HFF-Myc (cell line): ENCODE measurements around the gene DVL3.
A peak's percentile ranks its signal among the peaks of the same experiment; 100 is the strongest.

ENCODE experiments used
- DNase-seq: peaks from one replicate; pipeline ENCODE4 v3.0.0-alpha.2; 2011; ENCODE audit warnings: low read depth; ENCODE audit errors: extremely low read depth
- H3K4me3 ChIP-seq: replicated peaks from 2 replicates; pipeline ENCODE4 v1.5.1; 2011; ENCODE audit warnings: low read depth, mild to moderate bottlenecking, control low read depth, low read length
- TF ChIP-seq, protein P1 (sequence below): IDR thresholded peaks from 2 replicates; pipeline ENCODE4 v1.5.1; 2012; ENCODE audit warnings: mild to moderate bottlenecking, low read depth, low read length, control low read depth; ENCODE audit errors: missing control alignments

The DVL3 gene

DNA sequence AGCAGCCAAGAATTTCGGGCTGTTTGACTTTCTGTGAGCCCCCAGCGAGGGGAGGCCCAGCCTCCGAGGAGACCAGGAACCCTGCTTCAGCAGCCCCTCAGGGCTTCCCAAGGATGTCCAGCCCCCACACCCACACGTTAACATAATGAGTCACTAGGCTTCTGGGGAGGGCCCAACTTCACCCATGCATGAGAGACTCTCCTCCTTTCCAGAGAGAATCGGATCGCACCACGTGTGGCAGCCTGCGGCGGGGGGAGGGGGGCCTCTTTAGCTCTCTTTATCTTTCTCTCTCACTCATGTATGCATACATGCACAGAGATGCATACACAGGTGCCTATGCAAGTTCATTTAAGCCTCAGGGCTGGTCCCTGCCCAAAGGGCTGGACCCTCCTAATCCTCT lies 16.4 kb downstream of the DVL3 start:
- TF ChIP-seq, protein P1, sequence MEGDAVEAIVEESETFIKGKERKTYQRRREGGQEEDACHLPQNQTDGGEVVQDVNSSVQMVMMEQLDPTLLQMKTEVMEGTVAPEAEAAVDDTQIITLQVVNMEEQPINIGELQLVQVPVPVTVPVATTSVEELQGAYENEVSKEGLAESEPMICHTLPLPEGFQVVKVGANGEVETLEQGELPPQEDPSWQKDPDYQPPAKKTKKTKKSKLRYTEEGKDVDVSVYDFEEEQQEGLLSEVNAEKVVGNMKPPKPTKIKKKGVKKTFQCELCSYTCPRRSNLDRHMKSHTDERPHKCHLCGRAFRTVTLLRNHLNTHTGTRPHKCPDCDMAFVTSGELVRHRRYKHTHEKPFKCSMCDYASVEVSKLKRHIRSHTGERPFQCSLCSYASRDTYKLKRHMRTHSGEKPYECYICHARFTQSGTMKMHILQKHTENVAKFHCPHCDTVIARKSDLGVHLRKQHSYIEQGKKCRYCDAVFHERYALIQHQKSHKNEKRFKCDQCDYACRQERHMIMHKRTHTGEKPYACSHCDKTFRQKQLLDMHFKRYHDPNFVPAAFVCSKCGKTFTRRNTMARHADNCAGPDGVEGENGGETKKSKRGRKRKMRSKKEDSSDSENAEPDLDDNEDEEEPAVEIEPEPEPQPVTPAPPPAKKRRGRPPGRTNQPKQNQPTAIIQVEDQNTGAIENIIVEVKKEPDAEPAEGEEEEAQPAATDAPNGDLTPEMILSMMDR: no peak
- no peak overlapping the region for H3K4me3 ChIP-seq
- no peak for DNase-seq

DNA sequence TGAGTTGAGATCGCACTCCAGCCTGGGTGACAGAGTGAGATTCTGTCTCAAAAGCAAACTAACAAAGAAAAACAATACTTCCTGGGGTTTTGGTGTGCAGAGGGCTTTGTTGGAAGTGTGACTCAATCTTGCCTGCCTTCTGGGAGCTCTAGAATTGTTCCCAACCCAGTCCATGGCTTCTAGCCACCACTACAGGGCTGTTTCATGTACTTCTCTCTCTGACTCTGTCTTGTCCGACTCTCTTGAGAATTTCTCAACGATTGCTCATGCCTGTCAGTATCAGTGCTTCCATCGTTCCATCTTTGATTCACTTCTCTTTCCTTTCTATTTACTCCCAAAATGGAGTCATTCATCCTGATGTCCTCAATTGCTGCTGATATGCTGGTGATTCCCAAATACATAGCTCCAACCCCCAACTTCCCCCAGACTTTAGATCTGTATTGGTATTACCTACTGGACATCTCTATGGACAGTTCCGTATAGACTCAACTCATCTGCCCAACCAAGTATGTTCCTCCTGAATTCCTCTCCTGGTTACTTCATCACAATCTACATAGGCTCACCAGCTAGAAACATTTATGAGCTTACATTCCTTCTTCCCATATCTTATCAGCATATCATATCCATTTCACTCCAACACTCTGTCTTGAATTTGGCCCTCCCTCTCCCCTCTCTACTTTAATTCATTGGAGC lies 17.6 kb downstream of the DVL3 start:
- no peak for DNase-seq
- TF ChIP-seq, protein P1: no peak
- H3K4me3 ChIP-seq: no peak overlapping the region

DNA sequence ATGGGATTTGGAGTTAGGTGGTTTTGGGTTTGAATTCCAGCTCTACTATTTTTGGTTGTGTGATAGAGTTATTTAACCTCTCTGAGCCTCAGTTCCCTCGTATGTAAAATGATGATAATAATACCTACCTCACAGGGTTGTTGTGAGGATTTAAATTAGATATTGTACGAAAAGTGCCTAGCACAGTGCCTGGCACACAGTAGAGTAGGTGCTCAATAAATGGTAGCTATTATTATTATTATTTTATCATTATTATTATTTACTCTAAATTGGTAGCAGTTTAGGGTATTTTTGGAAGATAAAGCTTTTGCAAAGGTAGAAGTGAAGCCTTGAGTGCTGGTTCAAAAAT lies 18.2 kb downstream of the DVL3 start:
- TF ChIP-seq, protein P1: no peak
- no peak for DNase-seq
- H3K4me3 ChIP-seq: no peak overlapping the region

DNA sequence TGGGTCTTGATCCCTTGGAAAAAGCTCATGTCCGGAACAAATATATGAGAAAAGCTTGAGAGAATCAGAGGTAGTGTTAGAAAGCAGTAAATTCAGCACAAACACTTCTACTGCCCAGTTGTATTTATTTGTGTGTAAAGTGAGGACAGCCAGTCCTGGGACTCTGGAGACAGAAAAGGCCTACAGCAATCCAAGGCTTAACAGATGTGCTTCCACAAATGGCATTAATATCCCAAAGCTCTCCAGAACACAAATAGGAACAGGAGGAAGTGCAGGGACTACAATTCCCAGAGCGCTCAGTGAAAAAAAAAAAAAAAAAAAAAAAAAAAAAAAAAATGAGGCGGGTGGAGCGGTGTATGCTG lies 19.1 kb downstream of the DVL3 start:
- TF ChIP-seq, protein P1: no peak
- no peak overlapping the region for H3K4me3 ChIP-seq
- DNase-seq: no peak

DNA sequence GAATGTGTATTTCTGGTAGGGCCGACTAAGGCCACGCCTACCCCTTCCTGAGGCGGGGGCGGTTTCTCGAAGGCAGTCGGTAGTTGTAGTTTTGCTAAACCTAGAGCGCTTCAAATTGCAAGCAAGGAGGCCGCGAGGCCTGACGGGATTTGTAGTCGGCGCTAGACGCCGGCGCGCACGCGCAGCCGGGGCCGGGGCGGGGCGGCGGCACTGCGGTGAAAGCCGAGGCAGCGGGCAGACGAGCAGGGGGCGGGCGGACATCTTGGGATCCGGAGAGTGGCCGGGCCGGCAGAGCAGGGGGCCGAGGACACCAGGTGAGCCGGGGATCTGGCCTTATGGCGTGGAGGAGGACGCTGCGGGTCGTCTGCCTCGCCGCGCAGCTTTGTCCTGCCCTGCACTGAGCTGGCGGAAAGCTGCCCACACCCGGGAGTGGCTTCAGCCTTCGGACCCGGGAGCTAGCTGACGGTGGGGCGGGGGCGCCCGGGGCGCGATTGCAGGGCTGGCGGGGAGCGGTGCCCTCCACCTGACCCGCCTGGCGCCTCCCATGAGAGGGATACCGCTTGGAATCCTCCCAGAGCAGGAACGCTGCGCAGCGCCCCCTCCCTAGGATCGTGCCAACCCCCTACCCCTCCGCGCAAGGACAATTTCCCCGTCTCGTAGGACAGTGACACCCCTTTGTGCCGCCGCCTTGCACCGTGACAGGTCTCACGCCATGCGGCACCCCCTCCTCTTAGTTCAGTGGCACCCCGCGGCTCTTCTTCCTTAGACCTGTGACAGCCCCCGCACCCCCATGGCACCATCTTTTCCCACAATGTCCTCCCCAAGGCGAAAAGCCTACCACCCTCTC lies 19.7 kb downstream of the DVL3 start, which contains the start of gene AP2M1:
Gene AP2M1, plus strand, starts transcription at position 210 of the 847 bp plus-strand sequence. CDS start 2,139 bp downstream, outside the sequence.
- H3K4me3 ChIP-seq: peak within 1 kb of the TSS; percentile 84
- DNase-seq: peak; percentile 96
- TF ChIP-seq, protein P1: no peak

DNA sequence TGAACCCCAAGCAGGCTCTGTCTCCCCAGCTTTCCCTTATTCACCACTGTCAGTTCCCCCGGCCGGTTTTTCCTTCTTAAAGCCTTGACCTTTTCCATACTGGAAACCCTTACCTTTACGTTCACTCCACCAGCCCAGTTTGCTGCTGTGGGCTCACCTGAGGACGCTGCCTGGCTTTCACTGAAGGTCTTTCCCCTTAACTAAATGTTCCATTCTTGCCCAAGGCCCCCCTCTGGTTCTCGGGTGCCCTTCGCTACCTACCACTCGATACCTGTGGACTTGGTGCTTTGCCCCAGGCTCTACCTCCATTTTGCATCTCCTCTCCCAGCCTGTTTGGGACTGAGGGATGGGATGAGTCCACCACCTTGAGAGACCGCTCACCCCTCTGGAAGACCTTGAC lies 20.3 kb downstream of the DVL3 start:
- peak overlapping the region; percentile 84 for H3K4me3 ChIP-seq
- DNase-seq: no peak
- TF ChIP-seq, protein P1: no peak
